C4-2B (cell line): ENCODE measurements around the gene HK1.

Experiments used
- ZFX ChIP-seq: fragments of 450-650 bp; IDR thresholded peaks from 2 replicates; pipeline ENCODE4 v1.6.1; 2017
- TF ChIP-seq, protein P1 (sequence below): fragments of 450-650 bp; conservative IDR thresholded peaks from 2 replicates; pipeline ENCODE4 v1.5.1; 2017; ENCODE audit warnings: mild to moderate bottlenecking

DNA sequence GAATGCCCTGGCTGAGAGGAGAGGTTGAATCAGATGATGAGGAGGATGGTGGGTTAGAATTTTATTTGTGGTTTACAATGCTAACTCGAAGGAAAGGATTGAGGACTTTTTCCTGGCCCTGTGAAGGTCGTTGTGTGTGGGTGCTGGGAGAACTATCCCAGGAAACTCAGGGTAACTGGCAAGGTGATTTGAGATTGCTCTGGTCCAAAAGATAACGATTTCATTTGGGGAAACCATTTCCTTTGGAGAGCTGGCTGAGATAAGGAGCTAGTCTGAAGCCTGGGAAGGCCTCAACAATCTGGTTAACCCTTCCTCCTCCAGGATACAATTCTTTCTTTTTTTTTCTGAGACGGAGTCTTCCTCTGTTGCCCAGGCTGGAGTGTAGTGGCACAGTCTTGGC is 33.0 kb downstream of the HK1 start:
- TF ChIP-seq, protein P1, sequence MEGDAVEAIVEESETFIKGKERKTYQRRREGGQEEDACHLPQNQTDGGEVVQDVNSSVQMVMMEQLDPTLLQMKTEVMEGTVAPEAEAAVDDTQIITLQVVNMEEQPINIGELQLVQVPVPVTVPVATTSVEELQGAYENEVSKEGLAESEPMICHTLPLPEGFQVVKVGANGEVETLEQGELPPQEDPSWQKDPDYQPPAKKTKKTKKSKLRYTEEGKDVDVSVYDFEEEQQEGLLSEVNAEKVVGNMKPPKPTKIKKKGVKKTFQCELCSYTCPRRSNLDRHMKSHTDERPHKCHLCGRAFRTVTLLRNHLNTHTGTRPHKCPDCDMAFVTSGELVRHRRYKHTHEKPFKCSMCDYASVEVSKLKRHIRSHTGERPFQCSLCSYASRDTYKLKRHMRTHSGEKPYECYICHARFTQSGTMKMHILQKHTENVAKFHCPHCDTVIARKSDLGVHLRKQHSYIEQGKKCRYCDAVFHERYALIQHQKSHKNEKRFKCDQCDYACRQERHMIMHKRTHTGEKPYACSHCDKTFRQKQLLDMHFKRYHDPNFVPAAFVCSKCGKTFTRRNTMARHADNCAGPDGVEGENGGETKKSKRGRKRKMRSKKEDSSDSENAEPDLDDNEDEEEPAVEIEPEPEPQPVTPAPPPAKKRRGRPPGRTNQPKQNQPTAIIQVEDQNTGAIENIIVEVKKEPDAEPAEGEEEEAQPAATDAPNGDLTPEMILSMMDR, result no peak
- no peak for TF ChIP-seq ZFX
